Putamen (tissue), 1 donor: ENCODE data around the gene ADGRF5.

ENCODE experiments used
- DNase-seq: peaks from one replicate; pipeline ENCODE4 v3.0.0-alpha.2; 2016; ENCODE audit warnings: low spot score

The ADGRF5 gene

GRCh38 chr6:46930331-46930730, 8.6 kb upstream of the ADGRF5 start:
- no peak for DNase-seq

GRCh38 chr6:46927066-46927465, 5.3 kb upstream of the ADGRF5 start:
- DNase-seq = no peak

- DNase-seq = no peak
Observed at GRCh38 chr6:46926481-46926880, 4.7 kb upstream of the ADGRF5 start.

GRCh38 chr6:46925563-46926253, 4.0 kb upstream of the ADGRF5 start:
- no peak for DNase-seq

GRCh38 chr6:46923476-46923875, 1.7 kb upstream of the ADGRF5 start:
- DNase-seq = no peak

GRCh38 chr6:46921059-46921458, 679 bp downstream of the ADGRF5 start:
- DNase-seq = no peak

GRCh38 chr6:46918806-46919205, 2.9 kb downstream of the ADGRF5 start:
- no peak for DNase-seq

GRCh38 chr6:46917002-46917545, 4.7 kb downstream of the ADGRF5 start:
- no peak for DNase-seq

GRCh38 chr6:46915866-46916265, 5.9 kb downstream of the ADGRF5 start:
- no peak for DNase-seq

GRCh38 chr6:46915380-46915779, 6.4 kb downstream of the ADGRF5 start:
- DNase-seq = no peak

GRCh38 chr6:46914279-46914810, 7.4 kb downstream of the ADGRF5 start:
- DNase-seq = no peak

- DNase-seq = no peak
Observed at GRCh38 chr6:46909371-46909770, 12.4 kb downstream of the ADGRF5 start.

GRCh38 chr6:46906776-46907175, 15.0 kb downstream of the ADGRF5 start:
- DNase-seq = no peak

- no peak for DNase-seq
Observed at GRCh38 chr6:46904117-46904516, 17.6 kb downstream of the ADGRF5 start.

GRCh38 chr6:46903175-46903574, 18.6 kb downstream of the ADGRF5 start:
- DNase-seq = no peak

- DNase-seq = no peak
Observed at GRCh38 chr6:46901882-46902314, 19.8 kb downstream of the ADGRF5 start.

GRCh38 chr6:46900266-46900665, 21.5 kb downstream of the ADGRF5 start:
- DNase-seq = no peak

- no peak for DNase-seq
Observed at GRCh38 chr6:46899659-46900058, 22.1 kb downstream of the ADGRF5 start.

- no peak for DNase-seq
Observed at GRCh38 chr6:46898006-46898405, 23.7 kb downstream of the ADGRF5 start.

- no peak for DNase-seq
Observed at GRCh38 chr6:46896871-46897270, 24.9 kb downstream of the ADGRF5 start.

- DNase-seq = no peak
Observed at GRCh38 chr6:46895930-46896329, 25.8 kb downstream of the ADGRF5 start.

GRCh38 chr6:46894433-46894832, 27.3 kb downstream of the ADGRF5 start:
- no peak for DNase-seq

GRCh38 chr6:46893648-46894047, 28.1 kb downstream of the ADGRF5 start:
- no peak for DNase-seq
